ENCODE results near the gene PPP2R3A.
"Not testable (repeated sequence)": the region's sequence is repeated elsewhere in the genome, so short reads cannot be mapped to it uniquely, and the experiment has no call there.

The PPP2R3A gene

DNA sequence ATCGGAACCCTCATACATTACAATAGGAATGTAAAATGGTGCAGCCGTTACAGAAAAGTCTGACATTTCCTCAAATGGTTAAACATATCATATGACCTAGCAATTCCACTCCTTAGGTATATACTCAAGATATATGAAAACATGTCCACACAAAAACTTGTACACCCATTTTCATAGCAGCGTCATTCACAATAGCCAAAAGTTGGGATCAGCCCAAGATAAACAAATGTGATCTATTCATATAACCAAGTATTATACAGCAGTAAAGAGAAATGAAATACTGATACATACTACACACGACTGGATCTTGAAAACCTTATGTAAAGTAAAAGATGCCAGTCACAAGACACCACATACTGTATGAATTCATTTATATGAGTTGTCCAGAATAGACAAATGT lies 128.2 kb downstream of the PPP2R3A start:
- no peak for DNase-seq (ENCODE audit: low read depth in 2 of 2)

GRCh38 chr3:136105044-136105443 lies 139.5 kb downstream of the PPP2R3A start:
- DNase-seq (ENCODE audit: low read depth in 2 of 2), result no peak

- no peak for DNase-seq (ENCODE audit: low read depth in 2 of 2)
Observed at GRCh38 chr3:136106101-136106500, 140.6 kb downstream of the PPP2R3A start.

DNA sequence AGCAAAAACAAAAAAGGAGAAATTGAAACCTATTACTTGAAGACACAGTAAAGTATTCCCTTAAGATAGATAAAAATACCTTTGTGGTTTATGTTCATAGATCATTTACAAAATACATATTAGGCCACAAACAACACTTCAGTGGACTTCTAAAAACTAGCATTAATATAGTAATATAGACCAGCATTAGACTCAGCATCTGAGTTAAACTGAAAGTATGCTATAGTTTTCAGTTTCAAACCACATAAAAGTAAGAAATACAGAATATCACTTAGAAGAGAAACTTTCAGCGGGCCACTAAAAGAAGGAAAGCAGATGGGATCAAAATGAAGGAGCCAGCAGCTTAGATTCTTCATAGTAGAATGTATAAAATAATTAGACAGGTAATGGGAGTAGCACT lies 144.0 kb downstream of the PPP2R3A start:
- DNase-seq (ENCODE audit: low read depth in 2 of 2), result no peak

DNA sequence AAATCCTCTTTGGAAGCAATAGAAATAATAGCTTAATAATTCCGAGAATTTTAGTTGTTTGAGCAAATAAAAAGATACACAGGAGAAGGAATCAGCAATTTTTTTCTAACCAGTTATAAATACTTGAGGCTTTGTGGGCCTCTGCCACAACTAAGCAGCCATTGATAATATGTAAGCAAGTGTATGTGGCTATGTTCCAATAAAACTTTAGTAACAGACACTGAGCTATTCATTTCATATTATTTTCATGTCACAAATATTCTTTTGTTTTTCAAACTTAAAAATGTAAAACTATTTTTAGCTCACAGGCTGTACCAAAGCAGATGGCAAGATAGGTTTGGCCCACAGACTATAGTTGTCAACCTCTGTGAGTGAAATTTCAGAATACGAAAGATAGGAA lies 145.0 kb downstream of the PPP2R3A start:
- DNase-seq (ENCODE audit: low read depth in 2 of 2), result no peak

DNA sequence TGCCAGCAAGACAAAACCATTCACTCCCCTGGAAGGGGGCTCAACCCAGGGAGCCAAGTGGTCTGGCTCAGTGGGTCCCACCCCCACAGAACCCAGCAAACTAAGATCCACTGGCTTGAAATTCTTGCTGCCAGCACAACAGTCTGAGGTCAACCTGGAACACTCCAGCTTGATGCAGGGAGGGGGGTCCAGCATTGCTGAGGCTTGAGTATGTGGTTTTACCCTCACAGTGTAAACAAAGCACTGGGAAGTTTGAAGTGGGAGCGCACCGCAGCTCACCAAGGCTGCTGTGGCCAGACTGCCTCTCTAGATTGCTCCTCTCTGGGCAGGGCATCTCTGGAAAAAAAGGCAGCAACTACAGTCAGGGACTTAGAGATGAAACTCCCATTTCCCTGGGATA lies 148.9 kb downstream of the PPP2R3A start:
- DNase-seq (ENCODE audit: low read depth in 2 of 2), result no peak

- not testable (repeated sequence) for DNase-seq (ENCODE audit: low read depth in 2 of 2)
Observed at GRCh38 chr3:136119332-136119731, 153.8 kb downstream of the PPP2R3A start.

DNA sequence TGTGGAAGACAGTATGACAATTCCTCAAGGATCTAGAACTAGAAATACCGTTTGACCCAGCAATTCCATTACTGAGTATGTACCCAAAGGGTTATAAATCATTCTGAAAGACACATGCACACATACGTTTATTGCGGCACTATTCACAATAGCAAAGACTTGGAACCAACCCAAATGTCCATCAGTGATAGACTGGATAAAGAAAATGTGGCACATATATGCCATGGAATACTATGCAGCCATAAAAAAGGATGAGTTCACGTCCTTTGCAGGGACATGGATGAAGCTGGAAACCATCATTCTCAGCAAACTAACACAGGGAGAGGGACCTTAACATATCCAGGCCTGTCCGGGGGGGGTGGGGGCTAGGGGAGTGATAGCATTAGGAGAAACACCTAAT lies 154.3 kb downstream of the PPP2R3A start:
- DNase-seq (ENCODE audit: low read depth in 2 of 2), result not testable (repeated sequence)

GRCh38 chr3:136120373-136121348 lies 155.1 kb downstream of the PPP2R3A start:
- no peak for DNase-seq (ENCODE audit: low read depth in 2 of 2)

GRCh38 chr3:136122006-136122405 lies 156.5 kb downstream of the PPP2R3A start:
- no peak for DNase-seq (ENCODE audit: low read depth in 2 of 2)

GRCh38 chr3:136131647-136132046 lies 166.1 kb downstream of the PPP2R3A start:
- not testable (repeated sequence) for DNase-seq (ENCODE audit: low read depth in 2 of 2)

- DNase-seq (ENCODE audit: low read depth in 2 of 2), result no peak
Observed at GRCh38 chr3:136134091-136134490, 168.6 kb downstream of the PPP2R3A start.

GRCh38 chr3:136135039-136135802 lies 169.7 kb downstream of the PPP2R3A start:
- DNase-seq (ENCODE audit: low read depth in 2 of 2), result no peak

GRCh38 chr3:136136454-136136853 lies 170.9 kb downstream of the PPP2R3A start:
- DNase-seq (ENCODE audit: low read depth in 2 of 2), result no peak

GRCh38 chr3:136141291-136141785 lies 175.8 kb downstream of the PPP2R3A start:
- DNase-seq (ENCODE audit: low read depth in 2 of 2), result no peak

DNA sequence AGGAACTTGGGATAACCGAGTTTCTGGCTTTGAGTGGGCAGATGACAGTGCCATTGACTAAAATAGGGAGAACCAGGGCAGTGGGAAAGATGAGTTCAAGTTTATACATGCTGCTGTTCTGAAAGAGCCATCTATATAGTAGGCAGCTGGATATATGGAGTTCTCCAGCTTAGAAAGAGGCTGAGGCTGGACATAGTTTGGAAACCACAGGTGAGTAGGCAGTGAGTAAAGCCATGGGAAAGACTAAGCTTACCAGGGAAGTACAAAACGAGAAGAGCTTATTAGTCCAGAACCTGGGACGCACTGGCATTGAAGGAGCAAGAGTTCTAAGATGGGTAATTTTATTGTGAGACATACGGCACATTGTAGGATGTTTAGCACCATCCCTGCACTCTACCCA lies 176.4 kb downstream of the PPP2R3A start:
- no peak for DNase-seq (ENCODE audit: low read depth in 2 of 2)

DNA sequence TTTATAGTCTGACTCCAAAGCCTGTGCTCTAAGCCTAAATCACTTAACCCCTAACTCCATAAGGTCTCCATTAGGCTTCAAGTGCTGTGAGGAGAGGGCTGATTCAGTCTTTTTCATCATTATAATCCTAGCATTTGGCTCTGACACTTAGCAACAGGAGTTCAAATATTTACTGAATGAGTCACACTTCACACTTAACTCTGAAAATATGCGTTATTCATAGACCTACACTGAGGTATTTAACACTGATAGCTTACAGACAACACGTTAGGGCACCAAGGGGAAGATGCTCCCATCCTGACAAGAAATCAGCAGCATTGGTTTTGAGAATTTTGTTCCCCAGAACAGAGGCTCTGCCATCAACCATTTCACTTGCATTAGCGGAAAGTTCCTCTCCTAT lies 177.1 kb downstream of the PPP2R3A start:
- no peak for DNase-seq (ENCODE audit: low read depth in 2 of 2)

DNA sequence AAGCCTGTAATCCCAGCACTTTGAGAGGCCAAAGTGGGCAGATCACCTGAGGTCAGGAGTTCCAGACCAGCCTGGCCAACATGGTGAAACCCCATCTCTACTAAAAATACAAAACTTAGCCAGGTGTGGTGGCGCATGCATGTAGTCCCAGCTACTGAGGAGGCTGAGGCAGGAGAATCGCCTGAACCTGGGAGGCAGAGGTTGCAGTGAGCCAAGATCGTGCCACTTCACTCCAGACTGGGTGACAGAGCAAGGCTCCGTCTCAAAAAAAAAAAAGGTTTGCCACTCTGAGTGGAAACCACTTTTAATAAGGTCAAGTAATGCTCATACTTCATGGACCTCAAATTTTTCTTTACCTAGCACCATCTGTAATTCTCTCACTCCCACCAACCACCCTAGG lies 178.9 kb downstream of the PPP2R3A start:
- DNase-seq (ENCODE audit: low read depth in 2 of 2), result not testable (repeated sequence)

DNA sequence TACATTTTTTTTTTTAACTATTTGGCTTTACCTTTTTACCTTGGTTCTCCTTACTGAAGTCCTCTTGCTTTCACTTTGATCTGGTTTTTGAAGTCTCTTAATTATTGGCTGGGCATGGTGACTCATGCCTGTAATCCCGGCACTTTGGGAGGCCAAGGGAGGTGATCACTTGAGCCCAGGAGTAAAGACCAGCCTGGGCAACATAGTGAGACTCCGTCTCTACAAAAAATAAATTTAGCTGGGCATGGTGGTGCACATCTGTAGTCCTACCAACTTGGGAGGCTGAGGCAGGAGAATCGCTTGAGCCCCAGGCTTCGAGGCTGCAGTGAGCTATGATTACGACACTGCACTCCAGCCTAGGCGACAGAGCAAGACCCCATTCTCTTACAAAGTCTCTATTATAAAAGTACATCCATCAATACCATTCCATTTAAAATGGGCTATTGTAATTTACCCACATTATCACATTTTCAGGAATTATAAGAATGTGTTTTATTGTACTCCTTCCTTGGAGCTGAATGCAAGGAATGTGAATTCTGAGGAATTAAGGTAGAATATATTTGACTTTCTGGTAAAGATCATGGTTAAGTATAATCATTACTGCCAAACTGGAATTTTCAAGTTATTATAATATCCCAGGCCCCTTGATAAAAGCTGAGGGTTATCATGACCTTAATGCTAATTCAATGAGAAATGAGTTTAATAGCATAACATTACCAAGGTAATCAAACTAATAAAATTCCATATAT lies 181.6 kb downstream of the PPP2R3A start:
- DNase-seq (ENCODE audit: low read depth in 2 of 2), result no peak

DNA sequence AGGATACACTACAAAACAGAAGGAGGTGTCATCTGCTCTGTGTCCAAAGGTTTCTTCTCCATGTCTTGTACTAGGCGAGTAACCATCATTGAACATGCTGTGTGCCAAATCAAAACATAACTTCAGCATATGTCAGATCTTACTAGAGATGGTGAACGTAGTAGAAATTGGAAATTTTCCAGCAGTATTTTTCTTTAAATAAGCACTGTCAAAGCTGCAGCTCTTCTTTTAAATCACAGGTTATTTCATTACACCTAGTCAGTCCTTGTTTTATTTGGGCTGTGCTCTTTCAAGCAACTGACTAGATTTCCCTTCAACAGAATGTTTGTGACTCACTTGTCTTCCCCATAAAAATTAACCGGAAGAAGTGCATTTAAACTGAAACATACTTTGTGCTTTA lies 184.1 kb downstream of the PPP2R3A start:
- no peak for DNase-seq (ENCODE audit: low read depth in 2 of 2)

DNA sequence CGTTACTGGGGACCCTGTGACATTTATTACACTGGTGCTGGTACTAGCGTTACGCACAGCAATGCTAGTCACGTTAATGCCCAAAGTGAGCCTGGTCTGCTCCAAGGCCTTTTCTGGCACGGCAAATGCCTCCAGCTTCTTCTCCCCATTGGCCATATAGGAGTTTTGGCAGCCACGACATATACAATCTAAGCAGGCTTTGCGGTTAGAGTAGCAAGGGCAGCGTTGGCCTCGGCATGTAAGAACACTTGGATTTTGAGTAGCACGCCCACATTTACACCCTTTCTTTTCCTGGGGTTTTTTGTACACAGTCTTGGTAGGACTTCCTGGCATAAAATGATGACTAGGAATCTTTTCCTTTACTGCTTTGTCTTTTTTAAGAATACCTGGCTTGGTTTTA lies 185.7 kb downstream of the PPP2R3A start:
- no peak for DNase-seq (ENCODE audit: low read depth in 2 of 2)

All from stimulated activated CD4-positive, alpha-beta T cell treated with anti-CD3 and anti-CD28 coated beads, Interleukin-12 subunit alpha, Interleukin-12 subunit beta, amount 100 ng/mL, for 24 hours (primary cell).